IMR-90 (cell line): ENCODE data around the gene NUP93. TPM values are rescaled to one million over a fixed set of nuclear protein-coding genes. Genes with fewer than 3 reads are reported as not detected.

Experiments used
- ATAC-seq: fragments of 200-7000 bp; cut with Tn5 transposase; 2 replicates; pipeline ENCODE4 v1.9.1; 2020; ENCODE audit warnings: low read depth, mild to moderate bottlenecking, moderate library complexity
- BruUV-seq: library from RNA; stranded (reverse); fragments of 400-500 nt; replicated peaks from 2 replicates; lab custom pipeline; 2021; lab: Mats Ljungman, UMichigan
- CTCF ChIA-PET: fragments of 300-600 bp; formaldehyde crosslinking; extraction: SDS; loops from one replicate; lab custom pipeline; 2021; ENCODE audit warnings: antibody characterized with exemption; lab: Yijun Ruan, JAX
- POLR2A ChIA-PET: fragments of 300-600 bp; sonication (Branson Sonifier 250); formaldehyde crosslinking; loops from one replicate; lab custom pipeline; 2022; ENCODE audit warnings: antibody characterized with exemption; ENCODE audit not compliant: unreplicated experiment; lab: Charles Lee
- DNase-seq: peaks from one replicate; pipeline ENCODE4 v3.0.0; 2013
- H2AFZ ChIP-seq: replicated peaks from 2 replicates; pipeline ENCODE3; 2013; ENCODE audit warnings: low read length, mild to moderate bottlenecking; ENCODE audit not compliant: poor library complexity
- H2AK5ac ChIP-seq: 2 replicates; pipeline ENCODE4 v1.6.1; 2013; ENCODE audit warnings: low read depth, low read length, inconsistent platforms
- H2AK9ac ChIP-seq: replicated peaks from 2 replicates; pipeline ENCODE3; 2013; ENCODE audit warnings: mild to moderate bottlenecking, low read depth, low read length, moderate library complexity; ENCODE audit not compliant: poor library complexity
- H2BK120ac ChIP-seq: 2 replicates; pipeline ENCODE4 v1.6.1; 2013; ENCODE audit warnings: low read depth, low read length, inconsistent platforms
- H2BK15ac ChIP-seq: 3 replicates; pipeline ENCODE4 v1.6.1; 2013; ENCODE audit warnings: low read depth, low read length, inconsistent platforms
- H2BK20ac ChIP-seq: 2 replicates; pipeline ENCODE4 v1.6.1; 2013; ENCODE audit warnings: low read depth, mild to moderate bottlenecking, inconsistent platforms, low read length, moderate library complexity
- H2BK5ac ChIP-seq: 2 replicates; pipeline ENCODE4 v1.6.1; 2013; ENCODE audit warnings: mild to moderate bottlenecking, low read depth, low read length, inconsistent platforms; ENCODE audit not compliant: poor library complexity, severe bottlenecking
- H3K14ac ChIP-seq: replicated peaks from 2 replicates; pipeline ENCODE4 v1.6.1; 2013; ENCODE audit warnings: low read depth, low read length, inconsistent platforms
- H3K18ac ChIP-seq: 2 replicates; pipeline ENCODE4 v1.6.1; 2013; ENCODE audit warnings: low read depth, low read length, control low read depth
- H3K23ac ChIP-seq: 2 replicates; pipeline ENCODE4 v1.6.1; 2013; ENCODE audit warnings: low read depth, low read length, inconsistent platforms
- H3K27ac ChIP-seq: 2 replicates; pipeline ENCODE4 v1.5.1; 2013; ENCODE audit warnings: mild to moderate bottlenecking, control low read depth, low read length; ENCODE audit not compliant: insufficient read depth
- H3K27me3 ChIP-seq: 2 replicates; pipeline ENCODE4 v1.6.1; 2013; ENCODE audit warnings: low read length; ENCODE audit not compliant: control insufficient read depth, insufficient read depth
- H3K36me3 ChIP-seq: 2 replicates; pipeline ENCODE4 v1.6.1; 2013; ENCODE audit warnings: low read length, mixed read lengths; ENCODE audit not compliant: control insufficient read depth, insufficient read depth
- H3K4ac ChIP-seq: 2 replicates; pipeline ENCODE4 v1.6.1; 2013; ENCODE audit warnings: low read depth, low read length, inconsistent platforms
- H3K4me1 ChIP-seq: 2 replicates; pipeline ENCODE4 v1.6.1; 2013; ENCODE audit warnings: low read length, mixed read lengths; ENCODE audit not compliant: control insufficient read depth, insufficient read depth
- H3K4me2 ChIP-seq: 2 replicates; pipeline ENCODE4 v1.6.1; 2013; ENCODE audit warnings: low read depth, mild to moderate bottlenecking, control low read depth, low read length, moderate library complexity
- H3K4me3 ChIP-seq: 2 replicates; pipeline ENCODE4 v1.5.1; 2013; ENCODE audit warnings: low read depth, mild to moderate bottlenecking, control low read depth, low read length, moderate library complexity; ENCODE audit not compliant: insufficient read depth
- H3K56ac ChIP-seq: 2 replicates; pipeline ENCODE4 v1.6.1; 2013; ENCODE audit warnings: low read length, inconsistent platforms; ENCODE audit not compliant: insufficient read depth; ENCODE audit errors: extremely low read depth
- H3K79me1 ChIP-seq, 2 experiments: 2 replicates each; pipeline ENCODE4 v1.6.1; 2013; ENCODE audit warnings: low read length in 2 of 2, inconsistent platforms in 1 of 2, low read depth in 1 of 2
- H3K9ac ChIP-seq: 2 replicates; pipeline ENCODE4 v1.6.1; 2013; ENCODE audit warnings: low read depth, low read length, control low read depth
- H3K9me1 ChIP-seq: 2 replicates; pipeline ENCODE4 v1.6.1; 2013; ENCODE audit warnings: low read length, inconsistent platforms; ENCODE audit not compliant: insufficient read depth
- H3K9me3 ChIP-seq: 2 replicates; pipeline ENCODE4 v1.6.1; 2013; ENCODE audit warnings: low read length; ENCODE audit not compliant: control insufficient read depth, insufficient read depth
- H4K20me1 ChIP-seq: 2 replicates; pipeline ENCODE4 v1.6.1; 2013; ENCODE audit warnings: low read length, inconsistent platforms; ENCODE audit not compliant: insufficient read depth
- H4K5ac ChIP-seq: 2 replicates; pipeline ENCODE4 v1.6.1; 2013; ENCODE audit warnings: mild to moderate bottlenecking, low read depth, low read length, control low read depth
- H4K8ac ChIP-seq, 2 experiments: 2 replicates each; pipeline ENCODE4 v1.6.1; 2013; ENCODE audit warnings: low read depth in 2 of 2, low read length in 2 of 2, control low read depth in 1 of 2, inconsistent platforms in 1 of 2
- H4K91ac ChIP-seq: 2 replicates; pipeline ENCODE4 v1.6.1; 2013; ENCODE audit warnings: low read depth, low read length, inconsistent platforms; ENCODE audit not compliant: insufficient read depth
- CEBPB ChIP-seq: IDR thresholded peaks from 2 replicates; pipeline ENCODE4 v1.6.1; 2012; ENCODE audit warnings: low read depth, low read length, improper control_type of control experiment
- CHD1 ChIP-seq: IDR thresholded peaks from 2 replicates; pipeline ENCODE4 v1.6.1; 2012; ENCODE audit warnings: low read depth, low read length, improper control_type of control experiment
- FOS ChIP-seq: fragments of 150-350 bp; IDR thresholded peaks from 2 replicates; pipeline ENCODE4 v1.6.1; 2016; ENCODE audit warnings: low read depth, low read length
- MAZ ChIP-seq: IDR thresholded peaks from 2 replicates; pipeline ENCODE4 v1.6.1; 2012; ENCODE audit warnings: low read depth, mild to moderate bottlenecking, low read length, improper control_type of control experiment, moderate library complexity, borderline replicate concordance
- MXI1 ChIP-seq: IDR thresholded peaks from 2 replicates; pipeline ENCODE4 v1.6.1; 2012; ENCODE audit warnings: low read depth, mild to moderate bottlenecking, low read length, moderate library complexity, borderline replicate concordance
- NFE2L2 ChIP-seq: fragments of 150-350 bp; IDR thresholded peaks from 2 replicates; pipeline ENCODE4 v1.6.1; 2016; ENCODE audit warnings: low read depth, mild to moderate bottlenecking, low read length
- POLR2A ChIP-seq: IDR thresholded peaks from 2 replicates; pipeline ENCODE4 v1.6.1; 2012; ENCODE audit warnings: mild to moderate bottlenecking, low read depth, low read length
- RCOR1 ChIP-seq: IDR thresholded peaks from 2 replicates; pipeline ENCODE4 v1.6.1; 2012; ENCODE audit warnings: mild to moderate bottlenecking, low read length, improper control_type of control experiment; ENCODE audit not compliant: insufficient replicate concordance
- RFX5 ChIP-seq: IDR thresholded peaks from 2 replicates; pipeline ENCODE4 v1.8.0; 2012; ENCODE audit warnings: low read depth, mild to moderate bottlenecking, low read length, moderate library complexity
- SMC3 ChIP-seq: fragments of 150-350 bp; IDR thresholded peaks from 2 replicates; pipeline ENCODE4 v1.6.1; 2016; ENCODE audit warnings: low read depth, mild to moderate bottlenecking, antibody characterized with exemption, low read length, moderate library complexity
- WGBS, 2 experiments: methylation state at CpG; one replicate each; pipeline versions ENCODE4 v1.1.5 to v1.1.7; 2013; ENCODE audit warnings: missing lambda C conversion rate in 2 of 2; ENCODE audit not compliant: insufficient read length in 1 of 2; ENCODE audit errors: extremely low coverage in 2 of 2; 5-methylcytosine and 5-hydroxymethylcytosine counted together
- dilution Hi-C: fragments of 300-500 bp; cut with HindIII; formaldehyde crosslinking; loops from one replicate; pipeline ENCODE4 v1.14.3; 2018; ENCODE audit warnings: low sequenced_read_pairs; ENCODE audit not compliant: unreplicated experiment
- in situ Hi-C: fragments of 300-500 bp; cut with MboI; formaldehyde crosslinking; loops from 3 replicates; pipeline ENCODE4 v1.14.3; 2019; ENCODE audit warnings: low sequenced_read_pairs, inconsistent platforms, mixed read lengths
- intact Hi-C: fragments of 100-400 bp; cut with micrococcal nuclease; formaldehyde crosslinking; loops from 2 replicates; pipeline ENCODE4 v1.10.0; 2022
- polyA plus RNA-seq, 3 experiments: library from polyadenylated mRNA; depleted of rRNA; stranded (reverse); fragments of >200 nt; gene quantifications; 2 replicates each; pipeline ENCODE4 v1.2.3, GENCODE V29; 2012; ENCODE audit warnings: low replicate concordance in 1 of 3
- total RNA-seq: library from RNA; depleted of rRNA; stranded (reverse); fragments of >200 nt; gene quantifications from 2 replicates; pipeline ENCODE4 v1.2.3, GENCODE V29; 2012

Gene NUP93
- total and polyA plus RNA-seq, 2 of the 4 experiments (the other 2 are of a cell fraction), result 54.6 to 72.6 TPM

DNA sequence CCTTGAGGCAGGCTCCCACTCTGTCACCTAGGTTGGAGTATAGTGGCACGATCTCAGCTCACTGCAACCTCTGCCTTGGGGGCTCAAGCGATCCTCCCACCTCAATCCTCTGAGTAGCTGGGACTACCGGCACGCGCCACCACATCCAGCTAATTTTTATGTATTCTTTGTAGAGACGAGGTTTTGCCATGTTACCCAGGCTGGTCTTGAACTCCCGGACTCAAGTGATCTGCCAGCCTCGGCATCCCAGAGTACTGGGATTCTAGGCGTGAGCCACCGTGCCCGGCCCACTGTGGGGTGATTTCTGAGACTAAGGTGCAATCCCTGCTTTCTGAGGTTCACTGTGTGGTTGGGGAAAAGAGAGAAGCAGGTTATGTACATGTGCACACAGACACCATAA lies 123.0 kb downstream of the NUP93 start:
- H3K4ac ChIP-seq, result no peak overlapping the region
- peaks cover 30% of the 10 kb centered on the region for H3K4me1 ChIP-seq
- ChIA-PET POLR2A (no interaction called here), CTCF (interaction anchor here (0.8 to 2.2 kb wide), 2 partner anchors 15 to 60 kb away, joined by 3 to 12 read pairs; no protein-coding TSS in a partner anchor)
- in situ Hi-C loops (no loop called here), dilution Hi-C loops (no loop called here), intact Hi-C loops (loop anchor here (1.0 kb wide), 1 partner anchor 60 kb away; no protein-coding TSS in a partner anchor)
- no peak overlapping the region for H2BK20ac ChIP-seq
- H3K14ac ChIP-seq, result no peak overlapping the region
- no peak overlapping the region for H2AFZ ChIP-seq
- no peaks in the 10 kb centered on the region for H4K20me1 ChIP-seq
- 96% methylated on average over 6 of the region's 11 CpGs; no CpG with 5 or more reads in 1 of the 2 experiments for WGBS, 2 experiments
- H2BK120ac ChIP-seq, result no peak overlapping the region
- no peak overlapping the region for H3K4me3 ChIP-seq
- H3K56ac ChIP-seq, result no peak overlapping the region
- no peak overlapping the region for H2BK5ac ChIP-seq
- H4K5ac ChIP-seq, result no peak overlapping the region
- no peak overlapping the region for H3K23ac ChIP-seq
- 0 out of 4 replicates have a peak, but pooled peaks cover 0 to 9% of the 10 kb centered on the region in 2 experiments for H3K79me1 ChIP-seq
- no peak for ATAC-seq
- H3K27me3 ChIP-seq, result no peaks in the 10 kb centered on the region
- H2AK5ac ChIP-seq, result no peak overlapping the region
- TF ChIP-seq MXI1 (no peak), FOS (no peak), NFE2L2 (no peak), CEBPB (no peak), SMC3 (no peak), RCOR1 (no peak), POLR2A (no peak), MAZ (no peak), CHD1 (no peak), RFX5 (no peak)
- H2AK9ac ChIP-seq, result no peak overlapping the region
- DNase-seq, result no peak
- no TSS peak for BruUV-seq
- H4K8ac ChIP-seq, result no peak overlapping the region
- no peak overlapping the region for H4K91ac ChIP-seq
- no peak overlapping the region for H3K27ac ChIP-seq
- H3K9me1 ChIP-seq, result peaks cover 22% of the 10 kb centered on the region
- no peaks in the 10 kb centered on the region for H3K9me3 ChIP-seq
- H3K9ac ChIP-seq, result no peak overlapping the region
- no peak overlapping the region for H3K18ac ChIP-seq
- no peak overlapping the region for H3K4me2 ChIP-seq
- H3K36me3 ChIP-seq, result no peaks in the 10 kb centered on the region
- no peak overlapping the region for H2BK15ac ChIP-seq
